DMS53 (cell line): Measurements from ENCODE around the gene CIT.
A peak's percentile ranks its signal among the peaks of the same experiment; 100 is the strongest.
"Not testable (repeated sequence)": the region's sequence is repeated elsewhere in the genome, so short reads cannot be mapped to it uniquely, and the experiment has no call there.

ENCODE experiments used
- DNase-seq: peaks from one replicate; lab custom pipeline; 2025; lab: John Stamatoyannopoulos, UW

CIT gene, protein sequence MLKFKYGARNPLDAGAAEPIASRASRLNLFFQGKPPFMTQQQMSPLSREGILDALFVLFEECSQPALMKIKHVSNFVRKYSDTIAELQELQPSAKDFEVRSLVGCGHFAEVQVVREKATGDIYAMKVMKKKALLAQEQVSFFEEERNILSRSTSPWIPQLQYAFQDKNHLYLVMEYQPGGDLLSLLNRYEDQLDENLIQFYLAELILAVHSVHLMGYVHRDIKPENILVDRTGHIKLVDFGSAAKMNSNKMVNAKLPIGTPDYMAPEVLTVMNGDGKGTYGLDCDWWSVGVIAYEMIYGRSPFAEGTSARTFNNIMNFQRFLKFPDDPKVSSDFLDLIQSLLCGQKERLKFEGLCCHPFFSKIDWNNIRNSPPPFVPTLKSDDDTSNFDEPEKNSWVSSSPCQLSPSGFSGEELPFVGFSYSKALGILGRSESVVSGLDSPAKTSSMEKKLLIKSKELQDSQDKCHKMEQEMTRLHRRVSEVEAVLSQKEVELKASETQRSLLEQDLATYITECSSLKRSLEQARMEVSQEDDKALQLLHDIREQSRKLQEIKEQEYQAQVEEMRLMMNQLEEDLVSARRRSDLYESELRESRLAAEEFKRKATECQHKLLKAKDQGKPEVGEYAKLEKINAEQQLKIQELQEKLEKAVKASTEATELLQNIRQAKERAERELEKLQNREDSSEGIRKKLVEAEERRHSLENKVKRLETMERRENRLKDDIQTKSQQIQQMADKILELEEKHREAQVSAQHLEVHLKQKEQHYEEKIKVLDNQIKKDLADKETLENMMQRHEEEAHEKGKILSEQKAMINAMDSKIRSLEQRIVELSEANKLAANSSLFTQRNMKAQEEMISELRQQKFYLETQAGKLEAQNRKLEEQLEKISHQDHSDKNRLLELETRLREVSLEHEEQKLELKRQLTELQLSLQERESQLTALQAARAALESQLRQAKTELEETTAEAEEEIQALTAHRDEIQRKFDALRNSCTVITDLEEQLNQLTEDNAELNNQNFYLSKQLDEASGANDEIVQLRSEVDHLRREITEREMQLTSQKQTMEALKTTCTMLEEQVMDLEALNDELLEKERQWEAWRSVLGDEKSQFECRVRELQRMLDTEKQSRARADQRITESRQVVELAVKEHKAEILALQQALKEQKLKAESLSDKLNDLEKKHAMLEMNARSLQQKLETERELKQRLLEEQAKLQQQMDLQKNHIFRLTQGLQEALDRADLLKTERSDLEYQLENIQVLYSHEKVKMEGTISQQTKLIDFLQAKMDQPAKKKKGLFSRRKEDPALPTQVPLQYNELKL (N-terminal part only)

DNA sequence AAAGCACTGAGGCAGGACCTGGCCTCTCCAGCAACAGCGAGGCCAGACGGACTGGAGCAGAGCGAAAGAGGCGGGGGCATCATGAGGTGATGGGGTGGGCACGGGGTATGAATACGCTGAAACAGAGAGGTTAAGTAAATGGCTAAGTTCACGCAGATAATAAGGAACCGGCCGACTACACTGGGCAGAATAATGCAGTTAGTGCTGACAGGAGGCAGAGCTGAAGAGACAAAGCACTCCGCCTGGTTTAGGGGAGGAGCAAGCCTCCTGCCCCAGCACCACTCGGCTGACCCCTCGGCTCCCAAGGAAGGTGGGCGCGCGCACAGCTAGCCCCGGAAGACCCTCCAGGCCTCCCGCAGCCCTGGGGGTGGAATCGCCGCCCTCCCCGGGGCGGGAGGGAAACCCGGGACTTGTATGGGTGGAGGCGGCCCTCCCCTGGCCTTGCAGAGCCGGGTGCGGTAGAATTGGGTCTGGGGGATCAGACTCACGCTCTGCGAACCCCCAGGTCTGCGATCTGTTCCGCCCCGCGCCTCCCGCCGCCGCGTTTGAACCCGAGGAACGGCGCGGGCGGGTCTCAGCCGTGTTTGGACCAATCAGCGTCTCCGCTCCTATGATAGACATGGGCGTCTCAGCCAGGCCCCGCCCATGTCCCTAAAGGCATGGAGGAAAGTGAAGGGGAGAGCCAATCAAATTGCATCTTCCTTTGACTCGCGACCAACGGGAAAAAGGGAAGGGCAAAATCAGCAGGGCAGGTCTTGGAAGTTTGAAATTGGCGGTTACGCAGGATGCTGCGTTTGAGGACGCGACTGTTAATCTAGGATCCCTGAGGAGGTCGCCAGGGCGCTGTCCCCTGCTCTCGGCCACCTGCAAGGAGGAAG, at the start of gene CIT:
Gene CIT (minus strand): TSS at position 560 of the 878 bp plus-strand sequence. CDS start 1,152 bp downstream, outside the sequence.
- peak; percentile 99 for DNase-seq

GRCh38 chr12:119925269-119925668, 48.1 kb upstream of the CIT start:
- DNase-seq, result no peak

- DNase-seq, result no peak
These were observed 42.9 kb upstream of the CIT start for GRCh38 chr12:119920064-119920463.

- peak; percentile 67 for DNase-seq
These were observed 38.9 kb upstream of the CIT start for GRCh38 chr12:119915894-119916510.

- DNase-seq, result no peak
These were observed 37.5 kb upstream of the CIT start for GRCh38 chr12:119914666-119915065.

- DNase-seq, result no peak
These were observed 36.6 kb upstream of the CIT start for GRCh38 chr12:119913536-119914330.

DNA sequence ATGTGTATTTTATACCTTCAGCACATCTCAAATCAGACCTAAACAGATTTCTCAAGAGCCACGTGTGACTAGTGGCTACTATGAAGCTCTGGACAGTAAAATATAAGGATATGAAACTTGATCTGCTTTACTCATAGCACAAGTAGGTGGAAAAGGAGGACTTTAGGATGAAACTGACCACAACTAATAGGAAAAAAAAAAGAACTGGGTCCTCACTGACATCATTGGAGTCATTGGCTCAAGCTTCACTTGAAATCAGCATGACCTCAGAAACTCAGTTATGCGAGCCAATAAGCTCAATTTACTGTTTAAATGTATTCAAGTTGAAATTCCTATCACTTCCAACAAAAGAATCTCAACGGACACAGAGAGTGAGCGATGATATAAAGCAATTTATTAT, 34.1 kb upstream of the CIT start:
- DNase-seq, result peak; percentile 33

DNA sequence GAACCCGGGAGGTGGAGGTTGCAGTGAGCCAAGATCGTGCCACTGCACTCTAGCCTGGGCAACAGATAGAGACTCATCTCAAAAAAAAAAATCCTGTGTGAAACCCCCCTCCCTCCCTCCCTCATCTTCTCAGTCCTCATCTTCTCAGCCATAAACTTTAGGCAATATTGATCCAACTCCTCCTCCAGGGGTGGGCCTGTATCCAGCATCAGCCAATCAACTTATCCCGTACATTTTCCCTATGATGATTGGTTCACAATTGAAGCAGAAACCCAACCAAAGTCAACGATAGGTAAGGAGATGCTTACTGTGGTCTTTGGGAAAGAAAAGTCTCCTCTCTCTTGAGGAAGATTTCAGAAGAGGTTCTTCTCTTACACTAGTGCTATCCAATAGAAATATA, 33.5 kb upstream of the CIT start:
- no peak for DNase-seq

DNA sequence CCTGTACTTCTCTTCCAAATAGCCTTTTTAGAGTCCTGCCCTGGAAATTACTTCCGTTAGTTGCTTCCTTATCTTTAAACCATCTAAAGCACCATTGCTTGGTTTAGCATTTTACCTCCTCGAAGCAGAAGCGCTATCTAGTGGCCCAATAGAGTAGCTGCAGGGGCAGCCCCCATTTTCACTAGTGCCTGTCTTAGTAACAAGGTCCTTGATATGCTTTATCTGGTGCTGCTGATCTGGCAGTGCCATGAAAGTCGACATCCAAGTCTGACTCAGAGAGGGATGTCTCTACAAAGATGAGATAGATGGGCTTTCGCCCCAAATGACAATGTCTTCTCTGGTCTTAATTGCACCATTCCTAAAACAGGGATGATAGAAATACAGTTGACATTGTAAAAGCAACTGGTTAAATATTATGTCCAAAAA, 25.0 kb upstream of the CIT start:
- DNase-seq, result peak; percentile 92

GRCh38 chr12:119901670-119902069, 24.6 kb upstream of the CIT start:
- no peak for DNase-seq

DNA sequence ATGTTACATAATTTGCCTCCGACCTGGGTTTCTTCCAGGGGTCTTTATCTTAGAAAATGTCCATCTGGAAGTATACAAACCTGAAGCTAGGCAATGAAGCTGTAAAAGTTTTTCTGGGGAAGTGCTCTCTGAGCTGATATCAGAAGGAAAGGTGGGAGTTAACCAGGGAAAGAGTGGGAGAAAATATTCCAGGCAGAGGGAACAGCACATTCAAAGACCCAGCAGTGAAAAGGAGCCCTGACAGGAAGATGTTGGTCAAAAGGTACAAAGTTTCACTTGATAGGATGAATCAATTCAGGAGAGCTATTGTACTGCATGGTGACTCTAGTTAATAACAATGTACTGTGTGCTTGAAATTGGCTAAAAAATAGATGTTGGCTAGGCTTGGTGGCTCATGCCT, 17.8 kb upstream of the CIT start:
- DNase-seq, result no peak

GRCh38 chr12:119892611-119893010, 15.5 kb upstream of the CIT start:
- DNase-seq, result not testable (repeated sequence)

GRCh38 chr12:119885549-119885948, 8.4 kb upstream of the CIT start:
- peak; percentile 80 for DNase-seq

DNA sequence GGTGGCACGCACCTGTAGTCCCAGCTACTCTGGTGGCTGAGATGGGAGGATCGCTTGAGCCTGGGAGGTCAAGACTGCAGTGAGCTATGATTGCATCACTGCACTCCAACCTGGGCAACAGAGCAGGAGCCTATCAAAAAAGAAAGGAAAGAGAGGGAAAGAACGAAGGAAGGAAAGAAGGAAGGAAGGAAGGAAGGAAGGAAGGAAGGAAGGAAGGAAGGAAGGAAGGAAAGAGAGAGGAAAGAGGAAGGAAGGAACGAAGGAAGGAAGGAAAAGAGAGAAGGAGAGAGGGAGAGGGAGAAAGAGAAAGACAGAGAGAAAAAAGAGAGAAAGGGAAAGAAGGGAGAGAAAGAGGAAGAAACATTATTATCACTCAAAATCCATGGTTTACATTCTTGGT, 6.7 kb upstream of the CIT start:
- not testable (repeated sequence) for DNase-seq

- no peak for DNase-seq
These were observed 6.1 kb upstream of the CIT start for GRCh38 chr12:119883237-119883636.

GRCh38 chr12:119877639-119877948, 474 bp upstream of the CIT start:
- DNase-seq, result no peak

GRCh38 chr12:119870457-119870856, 6.7 kb downstream of the CIT start:
- no peak for DNase-seq

DNA sequence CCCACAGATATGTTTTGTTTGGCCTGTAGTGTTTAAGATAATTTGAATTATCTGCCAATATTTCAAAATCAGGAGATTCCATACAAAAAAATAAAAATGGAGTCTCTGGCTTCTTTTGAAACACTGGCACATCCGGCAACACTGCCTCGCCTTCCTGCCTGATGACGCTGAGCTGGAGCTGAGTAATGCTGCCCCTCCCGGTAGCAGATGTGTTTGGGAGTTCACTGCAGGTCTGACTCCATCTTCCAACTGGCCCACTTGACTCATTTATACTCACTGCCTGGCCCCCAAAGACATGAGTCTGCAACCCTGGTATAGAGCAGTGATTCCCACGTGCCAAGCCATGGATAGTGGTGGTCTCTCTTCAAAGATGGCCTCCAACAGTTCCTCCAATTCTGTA, 7.4 kb downstream of the CIT start:
- DNase-seq, result peak; percentile 61

- peak; percentile 74 for DNase-seq
These were observed 8.1 kb downstream of the CIT start for GRCh38 chr12:119868992-119869391.

DNA sequence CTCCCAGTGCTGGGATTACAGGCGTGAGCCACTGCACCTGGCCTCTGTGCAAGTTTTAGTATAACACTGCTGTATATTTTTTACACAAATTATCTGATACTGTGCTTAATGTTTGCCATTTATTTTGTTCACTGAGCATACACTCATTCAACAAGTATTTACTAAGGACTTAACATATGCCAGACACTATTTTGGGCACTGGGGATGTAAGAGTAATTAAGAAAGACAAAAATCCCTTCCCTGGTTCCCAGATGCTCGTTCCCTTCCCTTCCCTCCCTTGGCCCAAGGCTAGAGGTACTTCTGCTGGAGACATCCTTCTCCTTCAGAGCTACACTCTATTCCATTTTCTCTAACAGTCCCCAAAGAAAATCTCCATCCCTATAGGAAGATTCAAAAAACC, 12.5 kb downstream of the CIT start:
- no peak for DNase-seq
